ENCODE measurements around the gene OAS3.

OAS3 gene

GRCh38 chr12:112962561-112962960 is 24.3 kb downstream of the OAS3 start:
- DNase-seq: no peak

GRCh38 chr12:112963227-112963861 is 25.1 kb downstream of the OAS3 start:
- no peak for DNase-seq

- DNase-seq: no peak
Observed at GRCh38 chr12:112964067-112964670, 25.9 kb downstream of the OAS3 start.

GRCh38 chr12:112964915-112965314 is 26.6 kb downstream of the OAS3 start:
- no peak for DNase-seq

GRCh38 chr12:112965643-112966042 is 27.4 kb downstream of the OAS3 start:
- no peak for DNase-seq

- no peak for DNase-seq
Observed at GRCh38 chr12:112967306-112967705, 29.0 kb downstream of the OAS3 start.

GRCh38 chr12:112967858-112968257 is 29.6 kb downstream of the OAS3 start:
- no peak for DNase-seq

- no peak for DNase-seq
Observed at GRCh38 chr12:112969547-112970306, 31.5 kb downstream of the OAS3 start.

GRCh38 chr12:112970391-112970790 is 32.1 kb downstream of the OAS3 start:
- no peak for DNase-seq

GRCh38 chr12:112971248-112971647 is 33.0 kb downstream of the OAS3 start:
- DNase-seq: no peak

- no peak for DNase-seq
Observed at GRCh38 chr12:112973011-112973735, 34.9 kb downstream of the OAS3 start.

GRCh38 chr12:112973818-112974231 is 35.6 kb downstream of the OAS3 start:
- DNase-seq: no peak

- DNase-seq: no peak
Observed at GRCh38 chr12:112974904-112975303, 36.6 kb downstream of the OAS3 start.

GRCh38 chr12:112977139-112977538 is 38.9 kb downstream of the OAS3 start:
- no peak for DNase-seq

GRCh38 chr12:112977641-112978040 is 39.4 kb downstream of the OAS3 start:
- no peak for DNase-seq

GRCh38 chr12:112978163-112979040 is 40.1 kb downstream of the OAS3 start, which contains the start of gene OAS2:
TSS of gene OAS2 (plus strand) at chr12:112978519. CDS start at chr12:112978609, 90 bp downstream.
- peak; percentile 87 for DNase-seq

- peak; percentile 55 for DNase-seq
Observed at GRCh38 chr12:112979041-112979680, 40.9 kb downstream of the OAS3 start.

GRCh38 chr12:112980491-112981158 is 42.4 kb downstream of the OAS3 start:
- peak; percentile 70 for DNase-seq

GRCh38 chr12:112985642-112986290 is 47.5 kb downstream of the OAS3 start:
- no peak for DNase-seq

- no peak for DNase-seq
Observed at GRCh38 chr12:112986291-112986800, 48.1 kb downstream of the OAS3 start.
